ENCODE results near the gene ITPR2.

- TF ChIP-seq, protein P1, sequence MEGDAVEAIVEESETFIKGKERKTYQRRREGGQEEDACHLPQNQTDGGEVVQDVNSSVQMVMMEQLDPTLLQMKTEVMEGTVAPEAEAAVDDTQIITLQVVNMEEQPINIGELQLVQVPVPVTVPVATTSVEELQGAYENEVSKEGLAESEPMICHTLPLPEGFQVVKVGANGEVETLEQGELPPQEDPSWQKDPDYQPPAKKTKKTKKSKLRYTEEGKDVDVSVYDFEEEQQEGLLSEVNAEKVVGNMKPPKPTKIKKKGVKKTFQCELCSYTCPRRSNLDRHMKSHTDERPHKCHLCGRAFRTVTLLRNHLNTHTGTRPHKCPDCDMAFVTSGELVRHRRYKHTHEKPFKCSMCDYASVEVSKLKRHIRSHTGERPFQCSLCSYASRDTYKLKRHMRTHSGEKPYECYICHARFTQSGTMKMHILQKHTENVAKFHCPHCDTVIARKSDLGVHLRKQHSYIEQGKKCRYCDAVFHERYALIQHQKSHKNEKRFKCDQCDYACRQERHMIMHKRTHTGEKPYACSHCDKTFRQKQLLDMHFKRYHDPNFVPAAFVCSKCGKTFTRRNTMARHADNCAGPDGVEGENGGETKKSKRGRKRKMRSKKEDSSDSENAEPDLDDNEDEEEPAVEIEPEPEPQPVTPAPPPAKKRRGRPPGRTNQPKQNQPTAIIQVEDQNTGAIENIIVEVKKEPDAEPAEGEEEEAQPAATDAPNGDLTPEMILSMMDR (IDR thresholded peaks at IDR 0.05; ENCODE audit: low read depth, low read length, missing input control): no peak
- TF ChIP-seq, protein P2, sequence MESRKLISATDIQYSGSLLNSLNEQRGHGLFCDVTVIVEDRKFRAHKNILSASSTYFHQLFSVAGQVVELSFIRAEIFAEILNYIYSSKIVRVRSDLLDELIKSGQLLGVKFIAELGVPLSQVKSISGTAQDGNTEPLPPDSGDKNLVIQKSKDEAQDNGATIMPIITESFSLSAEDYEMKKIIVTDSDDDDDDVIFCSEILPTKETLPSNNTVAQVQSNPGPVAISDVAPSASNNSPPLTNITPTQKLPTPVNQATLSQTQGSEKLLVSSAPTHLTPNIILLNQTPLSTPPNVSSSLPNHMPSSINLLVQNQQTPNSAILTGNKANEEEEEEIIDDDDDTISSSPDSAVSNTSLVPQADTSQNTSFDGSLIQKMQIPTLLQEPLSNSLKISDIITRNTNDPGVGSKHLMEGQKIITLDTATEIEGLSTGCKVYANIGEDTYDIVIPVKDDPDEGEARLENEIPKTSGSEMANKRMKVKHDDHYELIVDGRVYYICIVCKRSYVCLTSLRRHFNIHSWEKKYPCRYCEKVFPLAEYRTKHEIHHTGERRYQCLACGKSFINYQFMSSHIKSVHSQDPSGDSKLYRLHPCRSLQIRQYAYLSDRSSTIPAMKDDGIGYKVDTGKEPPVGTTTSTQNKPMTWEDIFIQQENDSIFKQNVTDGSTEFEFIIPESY (IDR thresholded peaks at IDR 0.05): no peak
- no peak for TF ChIP-seq RAD21 (IDR thresholded peaks at IDR 0.05)
- TF ChIP-seq YY1 (IDR thresholded peaks at IDR 0.05): no peak
- TF ChIP-seq EGR1 (IDR thresholded peaks at IDR 0.05; ENCODE audit: low read depth in 2 of 2): no peak
- no peak for TF ChIP-seq TAF1 (conservative IDR thresholded peaks at IDR 0.05)
- TF ChIP-seq RXRA (IDR thresholded peaks at IDR 0.05): no peak
- TF ChIP-seq, protein P3, sequence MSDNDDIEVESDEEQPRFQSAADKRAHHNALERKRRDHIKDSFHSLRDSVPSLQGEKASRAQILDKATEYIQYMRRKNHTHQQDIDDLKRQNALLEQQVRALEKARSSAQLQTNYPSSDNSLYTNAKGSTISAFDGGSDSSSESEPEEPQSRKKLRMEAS (IDR thresholded peaks at IDR 0.05): no peak
- no peak for TF ChIP-seq SP1 (IDR thresholded peaks at IDR 0.05)
Measured at GRCh38 chr12:26566186-26566585, 266.8 kb downstream of the ITPR2 start.
